ENCODE measurements around the gene PGBD5. TPM values are rescaled to one million over a fixed set of nuclear protein-coding genes. Genes with fewer than 3 reads are reported as not detected.

The PGBD5 gene
- polyA plus RNA-seq, 1 experiment = 1.0 TPM

GRCh38 chr1:230335861-230336522 is 90.1 kb downstream of the PGBD5 start:
- Histone ChIP-seq H3K27ac (ENCODE audit: low read depth, low read length) (peak overlapping the region; percentile 11), H3K9me3 (ENCODE audit: control insufficient read depth, insufficient read depth, low read length) (peaks cover 5% of the 10 kb centered on the region; the same call in 1 of the 2 replicates), H3K27me3 (ENCODE audit: control insufficient read depth, insufficient read depth, low read length) (no peaks in the 10 kb centered on the region), H3K4me3 (ENCODE audit: low read depth, low read length) (no peak overlapping the region)
- POLR2A ChIA-PET = interaction anchor here (0.8 kb wide), 1 partner anchor 18 kb away, joined by 3 read pairs; no protein-coding TSS in a partner anchor
- CTCF ChIA-PET = no interaction called here
- peak; percentile 30 for DNase-seq (ENCODE audit: low read depth, low spot score)
- no peak for TF ChIP-seq CTCF (IDR thresholded peaks at IDR 0.05; ENCODE audit: low read depth, low read length)

GRCh38 chr1:230334447-230334837 is 91.7 kb downstream of the PGBD5 start:
- no peak for DNase-seq (ENCODE audit: low read depth, low spot score)
- Histone ChIP-seq H3K27me3 (ENCODE audit: control insufficient read depth, insufficient read depth, low read length) (no peaks in the 10 kb centered on the region), H3K4me3 (ENCODE audit: low read depth, low read length) (no peak overlapping the region), H3K27ac (ENCODE audit: low read depth, low read length) (no peak overlapping the region), H3K9me3 (ENCODE audit: control insufficient read depth, insufficient read depth, low read length) (peaks cover 5% of the 10 kb centered on the region; the same call in 1 of the 2 replicates)
- TF ChIP-seq CTCF (IDR thresholded peaks at IDR 0.05; ENCODE audit: low read depth, low read length) = no peak
- ChIA-PET CTCF (no interaction called here), POLR2A (no interaction called here)

- Histone ChIP-seq H3K27me3 (ENCODE audit: control insufficient read depth, insufficient read depth, low read length) (no peaks in the 10 kb centered on the region), H3K4me3 (ENCODE audit: low read depth, low read length) (no peak overlapping the region), H3K9me3 (ENCODE audit: control insufficient read depth, insufficient read depth, low read length) (peaks cover 5% of the 10 kb centered on the region; the same call in 1 of the 2 replicates), H3K27ac (ENCODE audit: low read depth, low read length) (no peak overlapping the region)
- POLR2A ChIA-PET = no interaction called here
- DNase-seq (ENCODE audit: low read depth, low spot score) = no peak
- TF ChIP-seq CTCF (IDR thresholded peaks at IDR 0.05; ENCODE audit: low read depth, low read length) = no peak
- CTCF ChIA-PET = no interaction called here
Observed at GRCh38 chr1:230333590-230334446, 92.3 kb downstream of the PGBD5 start.

GRCh38 chr1:230332575-230333066 is 93.5 kb downstream of the PGBD5 start:
- ChIA-PET POLR2A (no interaction called here), CTCF (no interaction called here)
- no peak for TF ChIP-seq CTCF (IDR thresholded peaks at IDR 0.05; ENCODE audit: low read depth, low read length)
- no peak overlapping the region for H3K4me3 ChIP-seq (ENCODE audit: low read depth, low read length)
- peaks cover 5% of the 10 kb centered on the region; the same call in 1 of the 2 replicates for H3K9me3 ChIP-seq (ENCODE audit: control insufficient read depth, insufficient read depth, low read length)
- DNase-seq (ENCODE audit: low read depth, low spot score) = no peak
- H3K27ac ChIP-seq (ENCODE audit: low read depth, low read length) = no peak overlapping the region
- no peaks in the 10 kb centered on the region for H3K27me3 ChIP-seq (ENCODE audit: control insufficient read depth, insufficient read depth, low read length)

GRCh38 chr1:230332061-230332460 is 94.1 kb downstream of the PGBD5 start:
- TF ChIP-seq CTCF (IDR thresholded peaks at IDR 0.05; ENCODE audit: low read depth, low read length) = no peak
- CTCF ChIA-PET = no interaction called here
- no peak overlapping the region for H3K27ac ChIP-seq (ENCODE audit: low read depth, low read length)
- H3K27me3 ChIP-seq (ENCODE audit: control insufficient read depth, insufficient read depth, low read length) = no peaks in the 10 kb centered on the region
- H3K4me3 ChIP-seq (ENCODE audit: low read depth, low read length) = no peak overlapping the region
- peaks cover 5% of the 10 kb centered on the region; the same call in 1 of the 2 replicates for H3K9me3 ChIP-seq (ENCODE audit: control insufficient read depth, insufficient read depth, low read length)
- DNase-seq (ENCODE audit: low read depth, low spot score) = no peak
- POLR2A ChIA-PET = no interaction called here

Measured in AG04450 (cell line).